ENCODE results near the gene AP2A1. TPM values are rescaled to one million over a fixed set of nuclear protein-coding genes. Genes with fewer than 3 reads are reported as not detected.

Gene AP2A1
- total RNA-seq, 1 experiment from 2014 or later = 55.5 TPM

- no peak for DNase-seq (ENCODE audit: low spot score)
Observed at GRCh38 chr19:49855676-49856573, 89.1 kb downstream of the AP2A1 start.

GRCh38 chr19:49856574-49857021, 89.8 kb downstream of the AP2A1 start:
- no peak for DNase-seq (ENCODE audit: low spot score)

Other genes with a start within 250 kb of the AP2A1 start
- gene RCN3, start 239.0 kb upstream of the AP2A1 start, total RNA-seq (2014; rRNA removed; shearing (Covaris generic)) = 6.1 and 7.6 TPM in 2 replicates
- gene NOSIP, start 186.4 kb upstream of the AP2A1 start, total RNA-seq (2014; rRNA removed; shearing (Covaris generic)) = 95.7 and 114 TPM in 2 replicates
- gene PRRG2, start 185.7 kb upstream of the AP2A1 start, total RNA-seq (2014; rRNA removed; shearing (Covaris generic)) = 0.56 TPM in 1 of 2 replicates, not detected in the other
- gene PRR12, start 175.8 kb upstream of the AP2A1 start, total RNA-seq (2014; rRNA removed; shearing (Covaris generic)) = 0.99 and 1.0 TPM in 2 replicates
- gene RRAS, start 126.9 kb upstream of the AP2A1 start, total RNA-seq (2014; rRNA removed; shearing (Covaris generic)) = 21.5 and 22.7 TPM in 2 replicates
- gene SCAF1, start 124.8 kb upstream of the AP2A1 start, total RNA-seq (2014; rRNA removed; shearing (Covaris generic)) = 13.9 and 17.5 TPM in 2 replicates
- 123 and 133 TPM in 2 replicates for gene IRF3, start 101.1 kb upstream of the AP2A1 start, total RNA-seq (2014; rRNA removed; shearing (Covaris generic))
- gene BCL2L12, start 101.1 kb upstream of the AP2A1 start, total RNA-seq (2014; rRNA removed; shearing (Covaris generic)) = 9.0 and 14.8 TPM in 2 replicates
- 629 and 716 TPM in 2 replicates for gene PRMT1, start 89.7 kb upstream of the AP2A1 start, total RNA-seq (2014; rRNA removed; shearing (Covaris generic))
- gene ADM5, start 77.4 kb upstream of the AP2A1 start, total RNA-seq (2014; rRNA removed; shearing (Covaris generic)) = 0.08 and 1.4 TPM in 2 replicates
- gene CPT1C, start 75.9 kb upstream of the AP2A1 start, total RNA-seq (2014; rRNA removed; shearing (Covaris generic)) = 1.6 and 2.6 TPM in 2 replicates
- gene TSKS, start 3.7 kb upstream of the AP2A1 start, total RNA-seq (2014; rRNA removed; shearing (Covaris generic)) = not detected in 2 replicates
- 26.2 and 31.7 TPM in 2 replicates for gene FUZ, start 46.3 kb downstream of the AP2A1 start, total RNA-seq (2014; rRNA removed; shearing (Covaris generic))
- gene MED25, start 51.3 kb downstream of the AP2A1 start, total RNA-seq (2014; rRNA removed; shearing (Covaris generic)) = 16.1 TPM in 2 replicates
- 99.9 and 101 TPM in 2 replicates for gene PTOV1, start 84.2 kb downstream of the AP2A1 start, total RNA-seq (2014; rRNA removed; shearing (Covaris generic))
- gene PNKP, start 100.6 kb downstream of the AP2A1 start, total RNA-seq (2014; rRNA removed; shearing (Covaris generic)) = 20.5 and 22.7 TPM in 2 replicates
- 12.8 and 13.4 TPM in 2 replicates for gene AKT1S1, start 110.4 kb downstream of the AP2A1 start, total RNA-seq (2014; rRNA removed; shearing (Covaris generic))
- gene TBC1D17, start 110.7 kb downstream of the AP2A1 start, total RNA-seq (2014; rRNA removed; shearing (Covaris generic)) = 2.6 and 6.8 TPM in 2 replicates
- 0.15 TPM in 1 of 2 replicates, not detected in the other for gene IL4I1, start 129.9 kb downstream of the AP2A1 start, total RNA-seq (2014; rRNA removed; shearing (Covaris generic))
- 16.0 and 19.0 TPM in 2 replicates for gene ATF5, start 162.2 kb downstream of the AP2A1 start, total RNA-seq (2014; rRNA removed; shearing (Covaris generic))
- 52.1 and 62.4 TPM in 2 replicates for gene NUP62, start 162.5 kb downstream of the AP2A1 start, total RNA-seq (2014; rRNA removed; shearing (Covaris generic))
- not detected in 2 replicates for gene SIGLEC11, start 194.2 kb downstream of the AP2A1 start, total RNA-seq (2014; rRNA removed; shearing (Covaris generic))